Osteoblast (primary cell): ENCODE results near the gene CEBPG. TPM values are rescaled to one million over a fixed set of nuclear protein-coding genes. Genes with fewer than 3 reads are reported as not detected.

Experiments
- DNase-seq: peaks from one replicate; pipeline ENCODE4 v3.0.0; 2011; ENCODE audit warnings: low spot score, mixed read lengths; ENCODE audit not compliant: insufficient read length; ENCODE audit errors: missing footprints
- H2AFZ ChIP-seq: 2 replicates; pipeline ENCODE4 v1.6.0; 2011; ENCODE audit warnings: mild to moderate bottlenecking, low read length
- H3K27ac ChIP-seq: 2 replicates; pipeline ENCODE4 v1.5.1; 2011; ENCODE audit warnings: mild to moderate bottlenecking, low read depth, low read length, moderate library complexity
- H3K27me3 ChIP-seq: 2 replicates; pipeline ENCODE4 v1.6.0; 2012; ENCODE audit warnings: mild to moderate bottlenecking, control low read depth, inconsistent platforms, low read length, moderate library complexity; ENCODE audit not compliant: insufficient read depth
- H3K36me3 ChIP-seq: 2 replicates; pipeline ENCODE4 v1.5.1; 2011; ENCODE audit warnings: mild to moderate bottlenecking, low read length, control low read depth, moderate library complexity; ENCODE audit not compliant: insufficient read depth
- H3K4me1 ChIP-seq: 2 replicates; pipeline ENCODE4 v1.5.1; 2011; ENCODE audit warnings: mild to moderate bottlenecking, low read length, control low read depth, moderate library complexity; ENCODE audit not compliant: insufficient read depth
- H3K4me2 ChIP-seq: 2 replicates; pipeline ENCODE4 v1.6.0; 2011; ENCODE audit warnings: mild to moderate bottlenecking, low read length; ENCODE audit not compliant: insufficient read depth
- H3K4me3 ChIP-seq: fragments of 200-600 bp; sonication (generic); 3 replicates; pipeline ENCODE4 v1.5.1; 2012; ENCODE audit warnings: mild to moderate bottlenecking, low read length, inconsistent platforms; ENCODE audit not compliant: insufficient read depth
- H3K79me2 ChIP-seq: 2 replicates; pipeline ENCODE4 v1.6.0; 2012; ENCODE audit warnings: mild to moderate bottlenecking, low read length, control low read depth, inconsistent platforms; ENCODE audit not compliant: insufficient read depth
- H3K9me3 ChIP-seq: 2 replicates; pipeline ENCODE4 v1.5.1; 2011; ENCODE audit warnings: low read depth, low read length, control low read depth
- H4K20me1 ChIP-seq: 2 replicates; pipeline ENCODE4 v1.6.0; 2012; ENCODE audit warnings: mild to moderate bottlenecking, low read length, control low read depth; ENCODE audit not compliant: insufficient read depth
- total RNA-seq: library from RNA; depleted of rRNA; stranded (reverse); fragments of >200 nt; gene quantifications from 2 replicates; pipeline ENCODE4 v1.2.3, GENCODE V29; 2012
- TF ChIP-seq, protein P1 (sequence below): IDR thresholded peaks from 2 replicates; pipeline ENCODE4 v1.5.1; 2011; ENCODE audit warnings: mild to moderate bottlenecking, low read depth, low read length, moderate library complexity; ENCODE audit errors: extremely low read depth

CEBPG gene
- total RNA-seq, 1 donor, result 35.5 TPM

DNA sequence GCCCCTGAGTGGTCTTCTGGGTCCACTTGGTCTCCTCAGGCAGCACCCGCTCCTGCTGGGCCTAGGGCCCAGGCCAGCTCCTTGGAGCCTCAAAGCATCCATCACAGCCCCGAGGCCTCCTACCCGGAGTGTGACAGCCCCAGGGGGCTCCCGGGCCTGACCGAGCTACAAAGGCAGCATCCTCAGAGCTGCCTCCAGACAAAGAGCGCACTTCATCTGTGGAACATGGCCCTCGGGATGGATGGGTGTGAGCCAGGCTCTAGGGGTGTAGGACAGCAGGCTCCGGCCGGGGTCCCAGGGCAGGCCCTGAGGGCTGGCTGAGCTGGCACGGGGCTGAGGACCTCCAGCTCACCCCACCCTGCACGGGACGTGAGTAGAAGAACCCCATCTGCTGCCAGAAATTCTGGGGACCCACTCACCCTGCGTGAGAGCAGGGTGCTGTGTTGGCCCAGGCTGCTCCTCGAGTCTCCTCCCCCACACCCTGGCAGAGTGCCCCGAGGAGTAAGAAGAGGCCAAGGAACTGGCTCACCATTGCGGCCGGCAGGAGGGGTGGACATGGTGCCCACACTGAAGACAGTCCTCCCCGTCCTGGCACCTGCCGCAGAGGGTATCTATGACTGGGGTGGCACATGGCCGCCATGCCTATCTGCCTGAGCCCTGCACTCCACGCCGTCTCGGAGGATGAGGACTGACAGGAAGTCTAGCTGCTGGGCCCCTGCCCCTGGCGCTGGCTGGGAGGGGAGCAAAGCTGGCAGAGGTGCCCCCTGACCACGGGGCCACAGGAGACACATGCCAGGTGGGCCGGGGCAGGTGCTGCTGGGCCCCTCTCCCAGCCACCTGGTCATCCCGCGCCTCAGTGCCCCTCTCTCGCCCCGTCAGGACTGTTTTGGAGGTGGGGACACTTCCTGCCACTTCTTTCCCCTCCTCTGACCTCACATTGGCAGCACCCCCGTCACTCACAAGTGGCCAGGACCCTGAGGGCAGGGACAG lies 22.3 kb downstream of the CEBPG start:
- H3K27ac ChIP-seq, result peak overlapping the region; percentile 61
- DNase-seq, result peak; percentile 100
- no peak overlapping the region for H2AFZ ChIP-seq
- no peak overlapping the region for H3K4me3 ChIP-seq
- no peaks in the 10 kb centered on the region for H3K27me3 ChIP-seq
- peaks cover 15% of the 10 kb centered on the region for H4K20me1 ChIP-seq
- TF ChIP-seq, protein P1, sequence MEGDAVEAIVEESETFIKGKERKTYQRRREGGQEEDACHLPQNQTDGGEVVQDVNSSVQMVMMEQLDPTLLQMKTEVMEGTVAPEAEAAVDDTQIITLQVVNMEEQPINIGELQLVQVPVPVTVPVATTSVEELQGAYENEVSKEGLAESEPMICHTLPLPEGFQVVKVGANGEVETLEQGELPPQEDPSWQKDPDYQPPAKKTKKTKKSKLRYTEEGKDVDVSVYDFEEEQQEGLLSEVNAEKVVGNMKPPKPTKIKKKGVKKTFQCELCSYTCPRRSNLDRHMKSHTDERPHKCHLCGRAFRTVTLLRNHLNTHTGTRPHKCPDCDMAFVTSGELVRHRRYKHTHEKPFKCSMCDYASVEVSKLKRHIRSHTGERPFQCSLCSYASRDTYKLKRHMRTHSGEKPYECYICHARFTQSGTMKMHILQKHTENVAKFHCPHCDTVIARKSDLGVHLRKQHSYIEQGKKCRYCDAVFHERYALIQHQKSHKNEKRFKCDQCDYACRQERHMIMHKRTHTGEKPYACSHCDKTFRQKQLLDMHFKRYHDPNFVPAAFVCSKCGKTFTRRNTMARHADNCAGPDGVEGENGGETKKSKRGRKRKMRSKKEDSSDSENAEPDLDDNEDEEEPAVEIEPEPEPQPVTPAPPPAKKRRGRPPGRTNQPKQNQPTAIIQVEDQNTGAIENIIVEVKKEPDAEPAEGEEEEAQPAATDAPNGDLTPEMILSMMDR, result no peak
- H3K4me2 ChIP-seq, result peak overlapping the region; percentile 51
- peaks cover 38% of the 10 kb centered on the region for H3K4me1 ChIP-seq
- no peaks in the 10 kb centered on the region for H3K79me2 ChIP-seq
- H3K9me3 ChIP-seq, result no peaks in the 10 kb centered on the region
- no peaks in the 10 kb centered on the region for H3K36me3 ChIP-seq

DNA sequence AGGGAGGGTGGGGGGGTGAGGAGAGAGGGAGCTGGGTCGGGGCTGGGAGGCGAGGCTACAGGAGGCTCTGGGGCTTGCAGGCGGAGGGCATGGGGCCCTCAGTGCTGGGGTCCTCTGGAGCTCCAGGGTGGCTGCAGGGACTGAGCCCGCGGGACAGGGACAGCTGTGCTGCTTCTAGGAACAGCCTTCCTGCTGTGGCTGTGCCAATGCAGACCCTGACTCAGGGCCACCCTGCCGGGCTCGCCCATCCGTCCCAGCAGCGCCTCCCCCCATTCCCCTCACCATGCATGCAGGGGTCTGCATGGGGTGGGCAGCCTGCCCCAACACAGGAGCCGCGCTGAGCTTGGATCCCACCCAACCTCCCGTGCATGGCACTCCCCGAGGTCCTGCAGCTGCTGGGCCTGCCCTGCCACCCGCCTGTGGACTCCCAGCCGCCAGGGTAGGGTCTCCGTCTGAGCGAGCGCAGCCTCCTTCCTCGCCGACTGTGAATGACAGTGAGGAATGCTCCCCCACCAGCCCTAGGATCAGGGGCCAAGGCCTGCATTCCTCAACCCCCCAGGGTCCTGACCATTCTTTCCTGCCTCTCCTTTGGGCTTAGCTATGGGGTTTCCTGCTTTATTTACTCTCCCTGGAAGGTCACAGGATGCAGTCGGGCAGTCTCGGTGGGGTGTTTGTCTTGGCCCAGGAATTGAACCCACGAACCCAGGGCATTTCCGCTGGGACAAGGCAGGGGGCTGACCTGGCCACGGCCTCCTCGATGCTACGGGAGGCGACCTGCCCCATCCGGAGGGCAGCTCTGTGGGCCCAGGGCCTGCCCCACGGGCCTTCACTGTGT lies 23.4 kb downstream of the CEBPG start:
- H3K27me3 ChIP-seq, result no peaks in the 10 kb centered on the region
- peaks cover 38% of the 10 kb centered on the region for H3K4me1 ChIP-seq
- no peak overlapping the region for H3K4me3 ChIP-seq
- H3K36me3 ChIP-seq, result no peaks in the 10 kb centered on the region
- no peaks in the 10 kb centered on the region for H3K79me2 ChIP-seq
- H3K9me3 ChIP-seq, result no peaks in the 10 kb centered on the region
- no peak overlapping the region for H3K4me2 ChIP-seq
- TF ChIP-seq, protein P1, result no peak
- no peak overlapping the region for H3K27ac ChIP-seq
- H2AFZ ChIP-seq, result no peak overlapping the region
- peaks cover 12% of the 10 kb centered on the region for H4K20me1 ChIP-seq
- peak; percentile 95 for DNase-seq

DNA sequence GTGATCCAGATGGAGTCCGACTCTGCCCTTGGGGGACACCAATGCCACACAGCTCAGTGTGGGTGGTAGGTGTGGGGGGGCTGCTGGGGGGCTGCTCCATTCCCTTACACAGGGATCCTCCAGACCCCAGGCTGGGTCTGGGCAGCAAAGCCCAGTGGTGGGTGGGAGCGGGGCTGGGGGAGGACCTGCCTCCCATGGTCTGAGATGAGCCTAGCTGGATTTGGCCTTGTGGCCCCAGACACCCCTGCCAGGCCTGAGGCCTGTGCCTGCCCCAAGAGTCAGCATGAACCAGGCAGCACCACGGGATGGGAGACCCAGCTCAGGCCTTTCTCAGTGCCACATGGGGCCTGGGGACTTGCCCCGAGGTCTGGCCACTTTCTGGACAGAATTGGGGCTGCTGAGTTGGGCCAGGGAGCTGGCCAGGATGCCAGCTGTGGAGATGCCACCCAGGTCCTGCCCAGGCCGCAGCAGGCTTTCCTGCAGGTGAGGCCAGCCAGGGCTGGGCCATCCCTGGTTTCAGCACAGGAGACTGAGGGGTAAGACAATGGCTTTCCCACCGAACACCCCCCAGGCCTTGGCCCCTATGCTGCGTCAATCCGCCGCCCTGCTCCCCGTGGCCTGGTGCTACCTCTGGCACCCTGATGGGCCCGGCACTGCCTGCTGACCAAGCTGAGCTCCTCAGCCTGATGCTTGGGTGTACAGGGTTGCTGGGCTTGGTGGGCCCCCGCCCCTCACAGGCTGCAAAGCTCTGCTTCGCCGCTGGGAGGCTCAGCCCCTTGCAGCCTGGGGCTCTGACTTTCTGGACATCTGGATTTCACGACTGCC lies 24.2 kb downstream of the CEBPG start:
- peak; percentile 86 for DNase-seq
- H3K27me3 ChIP-seq, result no peaks in the 10 kb centered on the region
- H3K36me3 ChIP-seq, result no peaks in the 10 kb centered on the region
- TF ChIP-seq, protein P1, result peak; percentile 15
- no peaks in the 10 kb centered on the region for H3K79me2 ChIP-seq
- peaks cover 8% of the 10 kb centered on the region for H4K20me1 ChIP-seq
- peaks cover 38% of the 10 kb centered on the region for H3K4me1 ChIP-seq
- no peak overlapping the region for H3K4me2 ChIP-seq
- H3K27ac ChIP-seq, result no peak overlapping the region
- no peak overlapping the region for H2AFZ ChIP-seq
- no peak overlapping the region for H3K4me3 ChIP-seq
- no peaks in the 10 kb centered on the region for H3K9me3 ChIP-seq
